HK-2 (cell line): ENCODE measurements around the gene ZNF469.
"Not testable (repeated sequence)": the region's sequence is repeated elsewhere in the genome, so short reads cannot be mapped to it uniquely, and the experiment has no call there.

Experiments
- DNase-seq: peaks from one replicate; pipeline ENCODE4 v3.0.0-alpha.2; 2018; ENCODE audit not compliant: unreplicated experiment

Gene ZNF469

GRCh38 chr16:88358023-88358420 is 24.7 kb upstream of the ZNF469 start:
- DNase-seq, result no peak

GRCh38 chr16:88359008-88359407 is 23.8 kb upstream of the ZNF469 start:
- DNase-seq, result no peak

- not testable (repeated sequence) for DNase-seq
Measured at GRCh38 chr16:88360401-88360800, 22.4 kb upstream of the ZNF469 start.

GRCh38 chr16:88360999-88361398 is 21.8 kb upstream of the ZNF469 start:
- DNase-seq, result no peak

GRCh38 chr16:88361775-88362174 is 21.0 kb upstream of the ZNF469 start:
- no peak for DNase-seq

- no peak for DNase-seq
Measured at GRCh38 chr16:88363239-88363891, 19.4 kb upstream of the ZNF469 start.

GRCh38 chr16:88365244-88365865 is 17.4 kb upstream of the ZNF469 start:
- DNase-seq, result no peak

GRCh38 chr16:88366032-88366703 is 16.6 kb upstream of the ZNF469 start:
- DNase-seq, result no peak

GRCh38 chr16:88366704-88367047 is 16.1 kb upstream of the ZNF469 start:
- no peak for DNase-seq

GRCh38 chr16:88367560-88367959 is 15.2 kb upstream of the ZNF469 start:
- no peak for DNase-seq

GRCh38 chr16:88368036-88368435 is 14.7 kb upstream of the ZNF469 start:
- DNase-seq, result no peak

- DNase-seq, result no peak
Measured at GRCh38 chr16:88368994-88369393, 13.8 kb upstream of the ZNF469 start.

GRCh38 chr16:88369447-88370008 is 13.2 kb upstream of the ZNF469 start:
- DNase-seq, result no peak

- no peak for DNase-seq
Measured at GRCh38 chr16:88370365-88370764, 12.4 kb upstream of the ZNF469 start.

- no peak for DNase-seq
Measured at GRCh38 chr16:88372522-88372921, 10.2 kb upstream of the ZNF469 start.

- no peak for DNase-seq
Measured at GRCh38 chr16:88373211-88373610, 9.5 kb upstream of the ZNF469 start.

- DNase-seq, result no peak
Measured at GRCh38 chr16:88373927-88374492, 8.7 kb upstream of the ZNF469 start.

GRCh38 chr16:88374736-88375135 is 8.0 kb upstream of the ZNF469 start:
- DNase-seq, result no peak

- DNase-seq, result no peak
Measured at GRCh38 chr16:88375236-88375975, 7.4 kb upstream of the ZNF469 start.

- DNase-seq, result no peak
Measured at GRCh38 chr16:88375996-88376834, 6.5 kb upstream of the ZNF469 start.
